ENCODE results near the gene PPARG. TPM values are rescaled to one million over a fixed set of nuclear protein-coding genes. Genes with fewer than 3 reads are reported as not detected.
A peak's percentile ranks its signal among the peaks of the same experiment; 100 is the strongest.
"Not testable (repeated sequence)": the region's sequence is repeated elsewhere in the genome, so short reads cannot be mapped to it uniquely, and the experiment has no call there.

The PPARG gene
- total and polyA plus RNA-seq, 2 experiments from 2014 or later, result 0.45 to 1.2 TPM

GRCh38 chr3:12273045-12273695 is 15.7 kb upstream of the PPARG start:
- no peaks in the 10 kb centered on the region for H3K36me3 ChIP-seq
- no peaks in the 10 kb centered on the region for H3K27me3 ChIP-seq
- no peak overlapping the region for H3K4me3 ChIP-seq
- H3K27ac ChIP-seq, result no peak overlapping the region
- no peaks in the 10 kb centered on the region for H3K9me3 ChIP-seq (ENCODE audit: low read depth)
- DNase-seq (ENCODE audit: low read depth in 1 of 2, low spot score in 1 of 2), result no peak
- no peak for TF ChIP-seq CTCF (IDR thresholded peaks at IDR 0.05; ENCODE audit: low read depth, low read length)
- no peaks in the 10 kb centered on the region for H3K4me1 ChIP-seq (ENCODE audit: low read depth)

GRCh38 chr3:12275974-12276650 is 12.8 kb upstream of the PPARG start:
- Histone ChIP-seq H3K36me3 (no peaks in the 10 kb centered on the region), H3K4me3 (no peak overlapping the region), H3K4me1 (ENCODE audit: low read depth) (no peaks in the 10 kb centered on the region), H3K27ac (no peak overlapping the region), H3K9me3 (ENCODE audit: low read depth) (no peaks in the 10 kb centered on the region), H3K27me3 (peaks cover 3% of the 10 kb centered on the region)
- no peak for DNase-seq (ENCODE audit: low read depth in 1 of 2, low spot score in 1 of 2)
- no peak for TF ChIP-seq CTCF (IDR thresholded peaks at IDR 0.05; ENCODE audit: low read depth, low read length)

GRCh38 chr3:12276827-12277226 is 12.0 kb upstream of the PPARG start:
- not testable (repeated sequence) for H3K36me3 ChIP-seq; H3K4me1 ChIP-seq (ENCODE audit: low read depth); H3K4me3 ChIP-seq; H3K27me3 ChIP-seq; H3K27ac ChIP-seq; H3K9me3 ChIP-seq (ENCODE audit: low read depth)
- DNase-seq (ENCODE audit: low read depth in 1 of 2, low spot score in 1 of 2), result peak in 1 of 2 donors; percentile 69

GRCh38 chr3:12278566-12278965 is 10.3 kb upstream of the PPARG start:
- DNase-seq (ENCODE audit: low read depth in 1 of 2, low spot score in 1 of 2), result no peak
- Histone ChIP-seq H3K27me3 (peaks cover 11% of the 10 kb centered on the region), H3K9me3 (ENCODE audit: low read depth) (no peaks in the 10 kb centered on the region), H3K36me3 (no peaks in the 10 kb centered on the region), H3K4me1 (ENCODE audit: low read depth) (no peaks in the 10 kb centered on the region), H3K4me3 (no peak overlapping the region), H3K27ac (no peak overlapping the region)
- no peak for TF ChIP-seq CTCF (IDR thresholded peaks at IDR 0.05; ENCODE audit: low read depth, low read length)

- H3K36me3 ChIP-seq, result no peaks in the 10 kb centered on the region
- no peak overlapping the region for H3K27ac ChIP-seq
- H3K27me3 ChIP-seq, result peaks cover 21% of the 10 kb centered on the region
- no peak for DNase-seq (ENCODE audit: low read depth in 1 of 2, low spot score in 1 of 2)
- no peaks in the 10 kb centered on the region for H3K9me3 ChIP-seq (ENCODE audit: low read depth)
- no peak overlapping the region for H3K4me3 ChIP-seq
- H3K4me1 ChIP-seq (ENCODE audit: low read depth), result no peaks in the 10 kb centered on the region
- no peak for TF ChIP-seq CTCF (IDR thresholded peaks at IDR 0.05; ENCODE audit: low read depth, low read length)
Observed at GRCh38 chr3:12279591-12280326, 9.1 kb upstream of the PPARG start.

GRCh38 chr3:12280357-12280806 is 8.5 kb upstream of the PPARG start:
- TF ChIP-seq CTCF (IDR thresholded peaks at IDR 0.05; ENCODE audit: low read depth, low read length), result no peak
- no peak overlapping the region for H3K4me3 ChIP-seq

More at GRCh38 chr3:12280357-12280806, 8.5 kb upstream of the PPARG start:
- H3K27me3 ChIP-seq, result peaks cover 27% of the 10 kb centered on the region
- H3K27ac ChIP-seq, result no peak overlapping the region
- H3K36me3 ChIP-seq, result no peaks in the 10 kb centered on the region
- H3K9me3 ChIP-seq (ENCODE audit: low read depth), result no peaks in the 10 kb centered on the region
- DNase-seq (ENCODE audit: low read depth in 1 of 2, low spot score in 1 of 2), result no peak
- H3K4me1 ChIP-seq (ENCODE audit: low read depth), result no peaks in the 10 kb centered on the region
